SKM-1 treated with dmso at 0.1 percent for 144 hours (cell line): Measurements from ENCODE around the gene ADGRB3.
"Not testable (repeated sequence)": the region's sequence is repeated elsewhere in the genome, so short reads cannot be mapped to it uniquely, and the experiment has no call there.

Source experiments
- DNase-seq: peaks from one replicate; lab custom pipeline; 2025; ENCODE audit not compliant: unreplicated experiment; lab: John Stamatoyannopoulos, UW

The ADGRB3 gene

GRCh38 chr6:68737061-68737460, 102.0 kb downstream of the ADGRB3 start:
- no peak for DNase-seq

- no peak for DNase-seq
These were observed 103.0 kb downstream of the ADGRB3 start for GRCh38 chr6:68738039-68738438.

- DNase-seq, result peak; percentile 68
These were observed 105.9 kb downstream of the ADGRB3 start for GRCh38 chr6:68740828-68741500.

- no peak for DNase-seq
These were observed 106.7 kb downstream of the ADGRB3 start for GRCh38 chr6:68741501-68742386.

GRCh38 chr6:68743099-68743498, 108.0 kb downstream of the ADGRB3 start:
- no peak for DNase-seq

GRCh38 chr6:68744376-68744775, 109.3 kb downstream of the ADGRB3 start:
- DNase-seq, result not testable (repeated sequence)

GRCh38 chr6:68746376-68746775, 111.3 kb downstream of the ADGRB3 start:
- no peak for DNase-seq

GRCh38 chr6:68747110-68747790, 112.2 kb downstream of the ADGRB3 start:
- DNase-seq, result no peak

GRCh38 chr6:68747832-68748231, 112.8 kb downstream of the ADGRB3 start:
- not testable (repeated sequence) for DNase-seq

- no peak for DNase-seq
These were observed 119.7 kb downstream of the ADGRB3 start for GRCh38 chr6:68754681-68755213.

GRCh38 chr6:68756454-68757375, 121.6 kb downstream of the ADGRB3 start:
- DNase-seq, result peak; percentile 38

GRCh38 chr6:68757821-68758220, 122.7 kb downstream of the ADGRB3 start:
- no peak for DNase-seq

- no peak for DNase-seq
These were observed 123.5 kb downstream of the ADGRB3 start for GRCh38 chr6:68758559-68758958.

GRCh38 chr6:68760485-68760884, 125.4 kb downstream of the ADGRB3 start:
- no peak for DNase-seq

GRCh38 chr6:68760941-68761676, 126.0 kb downstream of the ADGRB3 start:
- no peak for DNase-seq

GRCh38 chr6:68761985-68762384, 126.9 kb downstream of the ADGRB3 start:
- no peak for DNase-seq

GRCh38 chr6:68771426-68771825, 136.3 kb downstream of the ADGRB3 start:
- DNase-seq, result no peak

- no peak for DNase-seq
These were observed 139.8 kb downstream of the ADGRB3 start for GRCh38 chr6:68774843-68775242.

- DNase-seq, result no peak
These were observed 141.3 kb downstream of the ADGRB3 start for GRCh38 chr6:68776354-68776753.

- DNase-seq, result no peak
These were observed 142.9 kb downstream of the ADGRB3 start for GRCh38 chr6:68777956-68778355.
